DLD1 (cell line): Measurements from ENCODE around the gene CTU1.

Experiments
- in situ Hi-C: cut with HindIII; loops from 2 replicates; pipeline ENCODE4 v1.10.0; 2017; ENCODE audit warnings: low sequenced_read_pairs

CTU1 gene

DNA sequence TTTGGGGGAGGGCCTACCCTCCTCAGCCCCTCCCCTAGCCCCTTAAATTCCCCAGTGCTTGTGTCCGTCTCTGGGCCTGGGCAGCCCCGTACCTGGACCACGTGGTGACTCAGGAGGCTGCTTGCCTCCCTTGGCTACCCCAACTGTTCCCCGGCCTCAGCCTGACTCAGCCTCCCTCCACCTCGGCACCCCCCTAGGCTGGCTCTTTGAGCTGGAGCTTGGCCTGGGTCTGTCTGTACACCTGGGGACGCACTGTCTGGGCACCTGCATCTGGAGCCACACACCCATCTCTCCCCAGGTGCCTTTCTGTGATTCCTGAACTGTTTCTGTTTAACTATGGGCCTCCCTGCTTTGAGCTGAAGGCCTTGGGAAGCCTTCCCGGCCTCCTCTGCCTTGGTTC is 23.7 kb downstream of the CTU1 start:
- in situ Hi-C loops = no loop called here

GRCh38 chr19:51083783-51084182 is 24.4 kb downstream of the CTU1 start:
- in situ Hi-C loops = no loop called here

GRCh38 chr19:51083181-51083580 is 25.0 kb downstream of the CTU1 start:
- in situ Hi-C loops = no loop called here

GRCh38 chr19:51082611-51083010 is 25.6 kb downstream of the CTU1 start, which contains the start of gene KLK14:
KLK14 (minus strand) TSS chr19:51082887; CDS start chr19:51082614, 273 bp downstream.
- in situ Hi-C loops = no loop called here

GRCh38 chr19:51081476-51081875 is 26.7 kb downstream of the CTU1 start:
- in situ Hi-C loops = no loop called here

DNA sequence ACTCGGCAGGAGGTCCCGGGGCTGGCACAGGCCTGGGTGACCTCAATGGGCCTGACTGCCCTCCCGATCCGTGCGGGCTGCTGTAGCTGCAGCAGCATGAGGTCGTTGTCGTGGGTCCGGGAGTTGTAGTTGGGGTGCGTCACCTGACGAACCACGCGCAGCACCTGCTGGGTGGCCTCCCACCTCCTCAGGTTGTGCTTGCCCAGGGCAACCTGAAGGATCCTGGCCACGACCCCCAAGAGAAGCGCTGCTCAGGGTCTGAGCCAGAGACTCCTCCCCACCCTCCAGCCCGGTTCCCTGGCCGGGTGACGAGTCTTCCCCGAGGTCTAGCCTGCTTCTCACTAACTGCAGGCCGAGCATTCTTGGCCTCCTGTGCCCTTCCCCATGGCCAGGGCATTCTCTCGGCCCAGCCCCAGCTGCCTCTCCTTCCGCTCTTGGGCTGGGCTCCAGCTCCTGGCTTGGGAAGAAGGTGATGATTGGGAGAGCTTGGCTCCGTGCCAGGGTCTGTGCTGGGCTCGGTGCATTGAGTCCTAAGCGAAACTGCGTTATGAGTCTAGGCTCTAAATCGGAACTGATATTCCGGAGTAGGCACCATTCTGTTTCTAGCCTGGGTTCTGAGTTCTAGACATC is 28.6 kb downstream of the CTU1 start:
- in situ Hi-C loops = no loop called here

DNA sequence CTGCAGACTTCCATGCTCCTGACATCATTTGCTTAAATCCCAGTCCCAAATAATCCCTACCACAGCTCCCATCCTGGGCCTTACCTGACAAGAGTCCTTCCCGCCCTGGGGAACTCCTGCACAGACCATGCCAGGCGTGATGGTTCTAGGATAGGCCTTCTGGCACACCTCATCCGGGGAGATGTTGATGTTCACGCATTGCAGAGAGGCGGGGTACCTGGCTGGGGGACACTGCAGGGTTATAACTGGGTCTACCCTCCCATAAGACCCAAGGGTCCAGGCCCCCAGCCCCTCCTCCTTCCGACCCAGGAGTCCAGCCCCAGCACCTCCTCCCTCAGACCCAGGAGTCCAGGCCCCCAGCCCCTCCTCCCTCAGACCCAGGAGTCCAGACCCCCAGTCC is 29.5 kb downstream of the CTU1 start:
- in situ Hi-C loops = no loop called here

DNA sequence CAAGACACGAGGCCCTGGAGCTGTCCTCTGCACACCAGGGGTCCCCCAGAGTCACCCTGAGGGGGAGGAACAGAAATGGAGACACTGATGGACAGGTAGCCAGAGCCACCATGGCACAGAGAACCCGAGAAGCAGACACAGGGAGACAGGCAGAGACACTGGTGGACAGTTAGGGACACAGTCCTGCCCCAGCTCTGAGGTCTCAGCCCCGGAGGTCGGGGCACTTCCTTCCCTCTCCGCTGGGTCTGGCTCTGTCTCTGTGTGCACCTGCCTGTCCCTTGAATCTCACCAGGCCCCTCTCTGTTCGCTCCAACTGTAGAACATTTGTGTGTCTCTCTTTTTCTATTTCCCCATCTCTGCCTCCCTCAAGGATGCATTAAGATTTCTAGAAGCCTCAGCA is 30.1 kb downstream of the CTU1 start:
- in situ Hi-C loops = no loop called here

GRCh38 chr19:51076631-51077213 is 31.5 kb downstream of the CTU1 start:
- in situ Hi-C loops = no loop called here

DNA sequence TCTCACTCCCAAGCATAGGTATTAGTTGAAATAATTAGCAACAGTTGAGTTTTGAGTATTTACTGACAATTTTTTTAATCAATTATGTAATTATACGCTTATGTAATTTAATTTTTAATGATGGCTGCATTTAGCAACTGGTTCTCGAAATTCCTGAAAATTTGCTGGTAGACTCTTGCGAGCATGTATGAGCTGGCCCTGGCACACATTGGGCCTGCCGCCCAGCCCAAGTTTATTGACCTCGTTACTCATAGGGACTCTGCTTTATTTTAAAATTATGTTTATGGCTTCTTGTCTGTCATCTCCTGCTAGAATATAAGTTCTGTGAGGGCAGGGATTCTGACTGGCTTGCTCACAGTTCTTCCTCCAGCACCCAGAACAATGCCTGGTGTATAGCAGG is 32.2 kb downstream of the CTU1 start:
- in situ Hi-C loops = no loop called here

DNA sequence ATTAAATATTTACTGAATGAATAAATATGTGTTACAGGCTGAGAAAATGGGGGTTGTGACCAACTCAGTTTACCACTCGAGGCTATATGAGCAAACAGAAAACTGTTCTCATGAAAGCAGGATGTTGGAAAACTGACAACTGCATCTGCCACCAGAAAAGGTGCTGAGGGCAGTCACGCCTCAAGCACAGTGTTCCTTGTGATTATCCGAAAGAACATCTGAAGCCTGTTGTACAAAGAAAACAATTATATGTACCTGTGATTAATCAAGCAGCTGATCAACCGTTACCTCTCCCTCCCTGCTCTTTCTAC is 37.2 kb downstream of the CTU1 start:
- in situ Hi-C loops = no loop called here

DNA sequence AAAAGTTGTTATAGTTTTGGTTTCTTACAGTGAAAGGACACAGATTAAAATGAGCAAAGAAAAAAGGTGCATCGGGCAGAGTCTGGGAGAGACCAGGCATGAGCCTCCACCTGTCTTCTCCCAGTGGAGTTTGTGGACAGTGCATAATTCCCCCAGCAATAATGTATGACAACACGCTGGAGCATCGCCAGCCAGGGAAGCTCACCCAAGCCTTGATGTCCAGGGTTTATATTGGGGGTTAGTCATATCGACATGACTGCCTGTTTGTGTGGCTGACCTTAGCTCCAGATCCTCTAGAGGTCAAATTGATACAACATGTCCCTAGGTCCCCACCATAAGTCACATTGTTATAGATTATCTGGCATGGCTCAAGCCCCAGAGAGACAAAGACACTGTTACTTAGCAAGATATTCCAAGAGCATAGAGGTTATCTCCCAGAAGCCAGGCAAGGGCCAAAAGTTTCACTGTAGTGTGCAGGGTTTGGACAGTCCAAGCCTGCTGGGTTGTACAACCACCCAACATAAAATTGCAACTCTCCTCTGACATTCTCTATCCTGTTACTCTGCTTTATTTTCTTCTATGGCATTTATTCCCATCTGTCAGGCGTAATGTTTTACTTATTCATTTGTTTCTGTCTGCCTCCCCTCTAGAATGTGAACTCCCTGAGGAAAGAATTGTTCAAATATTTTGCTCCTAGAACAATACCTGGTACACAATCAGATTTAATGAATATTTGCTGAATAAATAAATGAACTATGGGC is 37.7 kb downstream of the CTU1 start:
- in situ Hi-C loops = no loop called here

DNA sequence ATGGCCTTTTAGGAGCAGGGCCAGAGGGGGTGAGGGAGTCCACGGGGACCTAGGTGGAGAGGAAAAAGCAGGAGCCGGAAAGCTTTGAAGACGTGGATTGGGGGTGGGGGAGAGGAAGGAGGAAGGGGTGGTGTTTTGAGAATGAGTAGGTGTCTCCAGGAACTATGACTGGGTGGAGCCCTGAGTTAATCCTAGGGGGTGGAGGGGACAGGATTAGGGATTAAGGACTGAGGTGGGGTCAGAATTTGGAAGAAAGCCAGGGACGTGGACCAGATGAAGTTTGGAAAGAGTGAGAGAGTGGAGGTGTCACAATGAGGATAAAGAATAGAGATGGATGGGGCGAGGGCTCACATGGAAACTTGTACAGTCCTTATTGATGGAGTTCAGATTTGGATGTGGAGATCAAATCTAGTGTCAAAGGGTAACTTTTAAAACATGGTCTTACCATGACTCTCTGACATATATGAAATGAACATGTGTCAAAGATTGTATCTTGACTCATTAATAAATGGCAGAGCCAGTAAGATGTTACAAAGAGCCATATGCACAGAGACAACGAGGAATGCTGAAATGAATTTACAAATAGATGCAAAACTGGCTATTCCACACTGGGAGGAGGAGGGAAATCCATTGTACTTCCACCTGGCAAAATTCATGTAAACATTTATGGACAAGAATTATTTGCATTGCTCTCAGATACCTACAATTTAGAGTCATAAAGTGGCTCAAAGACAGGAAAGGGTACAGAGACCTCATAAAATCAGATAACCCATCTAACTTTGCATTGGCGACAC is 41.6 kb downstream of the CTU1 start:
- in situ Hi-C loops = no loop called here

- in situ Hi-C loops = no loop called here
These were observed 42.8 kb downstream of the CTU1 start for GRCh38 chr19:51065221-51065960.

GRCh38 chr19:51064534-51065220 is 43.5 kb downstream of the CTU1 start, which contains the start of gene KLK13:
KLK13 (minus strand) TSS chr19:51065092; CDS start chr19:51065067, 25 bp downstream.
- in situ Hi-C loops = no loop called here

DNA sequence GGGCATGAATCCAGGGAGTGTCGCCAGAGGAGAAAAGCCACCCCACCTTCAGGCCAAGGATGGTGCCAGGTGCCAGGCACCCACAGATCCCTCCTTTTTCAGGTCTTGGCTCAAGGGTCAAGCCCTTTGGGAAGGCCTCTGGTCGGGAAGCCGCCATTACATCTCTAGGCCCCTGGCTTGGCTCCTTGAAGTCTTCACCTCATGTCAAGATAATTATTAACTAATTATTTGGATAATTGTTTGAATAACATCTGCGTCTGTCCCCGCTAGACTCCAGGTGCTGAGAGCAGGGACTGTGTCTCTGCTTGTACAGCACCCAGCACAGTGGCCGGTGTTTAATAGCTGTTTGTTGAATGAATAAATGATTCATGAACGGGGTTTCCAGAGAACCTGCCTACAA is 44.5 kb downstream of the CTU1 start:
- in situ Hi-C loops = no loop called here

GRCh38 chr19:51060973-51061372 is 47.2 kb downstream of the CTU1 start:
- in situ Hi-C loops = no loop called here

DNA sequence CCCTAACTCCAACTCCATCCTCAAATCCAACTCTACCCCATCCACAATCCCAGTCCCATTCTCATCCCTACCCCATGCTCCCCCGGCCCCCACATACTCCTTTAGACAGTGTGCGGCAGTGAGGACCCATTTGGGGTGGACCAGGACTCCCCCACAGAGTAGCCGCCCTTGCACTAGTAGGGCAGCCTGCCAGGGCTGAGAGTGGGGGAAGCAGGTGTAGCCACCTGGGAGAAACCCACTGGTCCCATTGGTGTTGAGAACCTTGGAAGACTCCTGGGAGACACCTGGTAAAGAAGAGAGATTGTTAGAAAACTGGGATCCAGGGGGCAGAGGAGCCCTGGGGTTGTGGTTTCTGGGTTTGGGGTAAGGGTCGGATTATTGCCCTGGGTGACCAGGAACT is 47.9 kb downstream of the CTU1 start:
- in situ Hi-C loops = no loop called here

DNA sequence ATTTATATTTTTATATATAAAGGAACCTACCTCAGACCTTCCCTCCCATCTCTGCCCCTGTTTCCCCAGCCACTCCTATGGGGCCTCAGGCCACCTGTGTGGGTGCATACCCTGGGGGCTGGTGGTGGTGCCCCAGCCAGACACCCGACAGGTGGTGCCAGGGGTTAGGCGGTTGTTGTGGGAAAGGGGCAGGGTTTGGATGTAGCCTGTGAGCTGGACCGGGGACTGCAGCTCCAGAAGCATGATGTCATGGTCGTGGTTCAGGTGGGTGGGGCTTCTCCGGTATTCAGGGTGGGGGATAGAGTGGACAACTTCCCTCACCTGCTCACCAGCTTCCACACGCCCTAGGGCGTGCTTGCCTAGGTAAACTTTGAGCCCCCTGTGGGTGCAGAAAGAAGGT is 48.5 kb downstream of the CTU1 start:
- in situ Hi-C loops = no loop called here

DNA sequence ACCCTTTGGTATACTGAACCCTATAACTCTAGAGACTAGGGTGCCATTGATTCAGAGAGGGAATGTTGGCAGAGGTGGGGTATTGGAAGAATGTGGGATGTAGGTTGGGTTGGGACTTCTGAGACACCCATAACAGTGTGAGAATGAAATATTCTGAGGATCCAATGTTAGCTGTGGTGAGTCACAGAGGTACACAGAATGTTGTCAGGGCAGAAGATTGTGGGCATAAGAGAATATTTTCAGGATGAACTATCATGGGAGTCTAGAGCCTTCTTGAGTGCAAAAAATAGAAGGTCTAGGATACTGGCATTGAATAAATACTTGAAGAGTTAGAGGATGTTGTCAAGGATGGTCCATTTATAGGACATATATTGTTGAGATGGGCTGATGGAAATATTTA is 52.3 kb downstream of the CTU1 start:
- in situ Hi-C loops = no loop called here
